ENCODE results near the gene RGS3.
A peak's percentile ranks its signal among the peaks of the same experiment; 100 is the strongest.

Gene RGS3

GRCh38 chr9:113579283-113580040 is 115.9 kb downstream of the RGS3 start:
- no peak overlapping the region for H3K4me3 ChIP-seq (ENCODE audit: low read depth, low read length)
- no peak for TF ChIP-seq CTCF (conservative IDR thresholded peaks at IDR 0.05; ENCODE audit: low read depth, low read length)
- DNase-seq (ENCODE audit: low read depth): peak; percentile 60

GRCh38 chr9:113580041-113580953 is 116.8 kb downstream of the RGS3 start:
- TF ChIP-seq CTCF (conservative IDR thresholded peaks at IDR 0.05; ENCODE audit: low read depth, low read length): no peak
- peak; percentile 55 for DNase-seq (ENCODE audit: low read depth)
- H3K4me3 ChIP-seq (ENCODE audit: low read depth, low read length): no peak overlapping the region

GRCh38 chr9:113580954-113581311 is 117.4 kb downstream of the RGS3 start:
- no peak for TF ChIP-seq CTCF (conservative IDR thresholded peaks at IDR 0.05; ENCODE audit: low read depth, low read length)
- no peak overlapping the region for H3K4me3 ChIP-seq (ENCODE audit: low read depth, low read length)
- no peak for DNase-seq (ENCODE audit: low read depth)

- no peak overlapping the region for H3K4me3 ChIP-seq (ENCODE audit: low read depth, low read length)
- DNase-seq (ENCODE audit: low read depth): peak; percentile 85
Observed at GRCh38 chr9:113581865-113582697, 118.6 kb downstream of the RGS3 start.

GRCh38 chr9:113582698-113583200 is 119.2 kb downstream of the RGS3 start:
- TF ChIP-seq CTCF (conservative IDR thresholded peaks at IDR 0.05; ENCODE audit: low read depth, low read length): no peak
- no peak overlapping the region for H3K4me3 ChIP-seq (ENCODE audit: low read depth, low read length)
- DNase-seq (ENCODE audit: low read depth): no peak

More at GRCh38 chr9:113581865-113582697, 118.6 kb downstream of the RGS3 start:
- peak; percentile 54 for TF ChIP-seq CTCF (conservative IDR thresholded peaks at IDR 0.05; ENCODE audit: low read depth, low read length)

Measured in choroid plexus epithelial cell (primary cell).